ENCODE measurements around the gene IGSF8.

- TF ChIP-seq, protein P1, sequence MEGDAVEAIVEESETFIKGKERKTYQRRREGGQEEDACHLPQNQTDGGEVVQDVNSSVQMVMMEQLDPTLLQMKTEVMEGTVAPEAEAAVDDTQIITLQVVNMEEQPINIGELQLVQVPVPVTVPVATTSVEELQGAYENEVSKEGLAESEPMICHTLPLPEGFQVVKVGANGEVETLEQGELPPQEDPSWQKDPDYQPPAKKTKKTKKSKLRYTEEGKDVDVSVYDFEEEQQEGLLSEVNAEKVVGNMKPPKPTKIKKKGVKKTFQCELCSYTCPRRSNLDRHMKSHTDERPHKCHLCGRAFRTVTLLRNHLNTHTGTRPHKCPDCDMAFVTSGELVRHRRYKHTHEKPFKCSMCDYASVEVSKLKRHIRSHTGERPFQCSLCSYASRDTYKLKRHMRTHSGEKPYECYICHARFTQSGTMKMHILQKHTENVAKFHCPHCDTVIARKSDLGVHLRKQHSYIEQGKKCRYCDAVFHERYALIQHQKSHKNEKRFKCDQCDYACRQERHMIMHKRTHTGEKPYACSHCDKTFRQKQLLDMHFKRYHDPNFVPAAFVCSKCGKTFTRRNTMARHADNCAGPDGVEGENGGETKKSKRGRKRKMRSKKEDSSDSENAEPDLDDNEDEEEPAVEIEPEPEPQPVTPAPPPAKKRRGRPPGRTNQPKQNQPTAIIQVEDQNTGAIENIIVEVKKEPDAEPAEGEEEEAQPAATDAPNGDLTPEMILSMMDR (IDR thresholded peaks at IDR 0.05): no peak
- TF ChIP-seq POLR2A (IDR thresholded peaks at IDR 0.05): peak; percentile 6
Measured at GRCh38 chr1:160097151-160097910, 1.1 kb downstream of the IGSF8 start.
